ENCODE results near the gene MYO1D. TPM values are rescaled to one million over a fixed set of nuclear protein-coding genes. Genes with fewer than 3 reads are reported as not detected.

The MYO1D gene
- total RNA-seq, 1 experiment from 2014 or later, result 57.2 TPM

DNA sequence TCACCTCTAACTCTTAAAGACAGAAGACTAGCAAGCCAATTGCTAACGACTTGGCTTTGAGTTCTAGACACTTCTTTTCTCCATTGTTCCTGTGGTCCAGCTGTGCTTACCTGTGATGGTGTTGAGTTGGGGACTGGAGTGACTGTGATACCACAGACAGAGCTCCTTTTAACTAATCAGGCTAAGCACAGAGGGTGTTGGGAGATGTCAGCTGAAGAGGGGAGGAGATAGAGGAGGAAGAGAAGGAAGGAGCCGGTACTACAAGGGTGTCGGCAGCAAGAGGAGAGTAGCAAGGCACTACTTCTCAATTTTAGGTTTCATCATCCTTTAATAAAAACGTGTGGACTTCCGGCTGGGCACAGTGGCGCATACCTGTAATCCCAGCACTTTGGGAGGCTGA is 5.1 kb upstream of the MYO1D start:
- Mint-ChIP-seq H3K4me1 (ENCODE audit: low read depth, unreplicated experiment) (no peaks in the 10 kb centered on the region), H3K27me3 (ENCODE audit: unreplicated experiment) (no peaks in the 10 kb centered on the region), H3K36me3 (ENCODE audit: insufficient read depth, unreplicated experiment) (peaks cover 6% of the 10 kb centered on the region), H3K9me3 (ENCODE audit: low read depth, unreplicated experiment) (no peaks in the 10 kb centered on the region), H3K4me3 (ENCODE audit: low read depth, unreplicated experiment) (no peak overlapping the region), H3K27ac (ENCODE audit: unreplicated experiment) (no peak overlapping the region)
- no TSS peak for BruUV-seq (replicated peaks)
- intact Hi-C loops (cut with micrococcal nuclease; ENCODE audit: unreplicated experiment), result no loop called here
- TF ChIP-seq, protein P1, sequence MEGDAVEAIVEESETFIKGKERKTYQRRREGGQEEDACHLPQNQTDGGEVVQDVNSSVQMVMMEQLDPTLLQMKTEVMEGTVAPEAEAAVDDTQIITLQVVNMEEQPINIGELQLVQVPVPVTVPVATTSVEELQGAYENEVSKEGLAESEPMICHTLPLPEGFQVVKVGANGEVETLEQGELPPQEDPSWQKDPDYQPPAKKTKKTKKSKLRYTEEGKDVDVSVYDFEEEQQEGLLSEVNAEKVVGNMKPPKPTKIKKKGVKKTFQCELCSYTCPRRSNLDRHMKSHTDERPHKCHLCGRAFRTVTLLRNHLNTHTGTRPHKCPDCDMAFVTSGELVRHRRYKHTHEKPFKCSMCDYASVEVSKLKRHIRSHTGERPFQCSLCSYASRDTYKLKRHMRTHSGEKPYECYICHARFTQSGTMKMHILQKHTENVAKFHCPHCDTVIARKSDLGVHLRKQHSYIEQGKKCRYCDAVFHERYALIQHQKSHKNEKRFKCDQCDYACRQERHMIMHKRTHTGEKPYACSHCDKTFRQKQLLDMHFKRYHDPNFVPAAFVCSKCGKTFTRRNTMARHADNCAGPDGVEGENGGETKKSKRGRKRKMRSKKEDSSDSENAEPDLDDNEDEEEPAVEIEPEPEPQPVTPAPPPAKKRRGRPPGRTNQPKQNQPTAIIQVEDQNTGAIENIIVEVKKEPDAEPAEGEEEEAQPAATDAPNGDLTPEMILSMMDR (IDR thresholded peaks at IDR 0.05; ENCODE audit: unreplicated experiment), result no peak
- DNase-seq, result no peak
- CTCF ChIA-PET, result no interaction called here

DNA sequence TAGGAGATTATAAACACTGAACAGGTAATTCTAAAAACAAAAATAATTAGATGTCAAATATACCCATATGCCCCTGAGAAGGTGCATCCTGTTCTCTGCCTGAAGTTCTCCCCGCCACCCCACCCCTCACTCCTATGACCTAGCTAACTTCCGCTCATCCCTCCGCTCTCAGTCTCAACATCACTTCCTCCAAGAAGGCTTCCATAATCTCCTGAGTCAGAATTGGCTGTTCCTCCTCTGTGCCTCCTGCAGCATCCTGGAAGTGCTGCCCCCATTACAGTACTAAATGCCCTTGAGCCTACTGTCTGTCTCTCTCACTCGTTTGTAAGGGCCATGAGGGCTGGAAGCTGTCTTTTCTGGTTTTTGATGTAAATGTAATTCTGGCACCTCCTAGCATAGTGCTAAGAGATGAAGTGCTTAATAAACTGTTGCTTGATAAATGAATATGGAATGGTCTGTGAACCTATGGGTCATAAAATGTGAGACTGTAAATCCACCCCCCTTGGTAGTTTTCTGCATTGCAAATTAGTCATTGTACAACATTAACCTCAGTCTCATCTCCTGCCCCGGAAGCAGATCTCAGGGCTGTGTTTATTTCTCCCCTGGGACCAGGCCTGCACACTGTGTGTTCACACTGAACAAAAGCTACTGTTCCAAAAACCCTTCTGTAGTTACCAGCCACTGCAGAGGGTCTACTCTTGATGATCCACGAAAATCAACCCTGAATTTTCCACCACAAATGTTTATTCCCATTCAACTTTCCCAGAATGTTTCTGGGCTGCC is 3.9 kb upstream of the MYO1D start:
- no peak overlapping the region for H3K4me3 Mint-ChIP-seq (ENCODE audit: low read depth, unreplicated experiment)
- no peak overlapping the region for H3K27ac Mint-ChIP-seq (ENCODE audit: unreplicated experiment)

DNA sequence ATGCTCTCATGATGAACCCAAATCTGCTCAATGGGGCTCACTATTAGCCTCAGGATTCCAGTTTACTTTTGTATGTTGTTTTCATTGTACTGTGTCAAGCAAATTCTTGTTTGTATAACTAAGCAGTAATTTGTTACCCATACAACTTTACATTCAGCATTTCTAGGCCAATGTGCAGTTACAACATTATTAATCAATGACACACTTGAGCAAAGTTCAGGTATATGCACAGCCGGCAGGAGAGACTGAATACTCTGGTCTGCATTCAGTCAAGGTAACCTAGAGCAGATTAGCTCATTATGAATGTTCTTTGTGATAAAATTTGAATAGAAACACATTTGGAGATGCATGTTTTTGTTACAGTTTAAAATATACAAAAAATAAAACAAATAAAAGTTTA is 2.2 kb upstream of the MYO1D start:
- H3K36me3 Mint-ChIP-seq (ENCODE audit: insufficient read depth, unreplicated experiment), result peaks cover 18% of the 10 kb centered on the region
- BruUV-seq (replicated peaks), result no TSS peak
- no peak overlapping the region for H3K4me3 Mint-ChIP-seq (ENCODE audit: low read depth, unreplicated experiment)
- CTCF ChIA-PET, result interaction anchor here (3.9 kb wide), 1 partner anchor 97 kb away, joined by 67 read pairs; no protein-coding TSS in a partner anchor
- H3K27me3 Mint-ChIP-seq (ENCODE audit: unreplicated experiment), result no peaks in the 10 kb centered on the region
- DNase-seq, result no peak
- TF ChIP-seq, protein P1 (IDR thresholded peaks at IDR 0.05; ENCODE audit: unreplicated experiment), result no peak
- intact Hi-C loops (cut with micrococcal nuclease; ENCODE audit: unreplicated experiment), result no loop called here
- no peaks in the 10 kb centered on the region for H3K9me3 Mint-ChIP-seq (ENCODE audit: low read depth, unreplicated experiment)
- peaks cover 5% of the 10 kb centered on the region for H3K4me1 Mint-ChIP-seq (ENCODE audit: low read depth, unreplicated experiment)
- H3K27ac Mint-ChIP-seq (ENCODE audit: unreplicated experiment), result no peak overlapping the region

More for the DNA sequence above, 3.9 kb upstream of the MYO1D start:
- H3K9me3 Mint-ChIP-seq (ENCODE audit: low read depth, unreplicated experiment), result no peaks in the 10 kb centered on the region
- TF ChIP-seq, protein P1 (IDR thresholded peaks at IDR 0.05; ENCODE audit: unreplicated experiment), result no peak
- no peaks in the 10 kb centered on the region for H3K4me1 Mint-ChIP-seq (ENCODE audit: low read depth, unreplicated experiment)
- intact Hi-C loops (cut with micrococcal nuclease; ENCODE audit: unreplicated experiment), result no loop called here
- DNase-seq, result no peak
- H3K27me3 Mint-ChIP-seq (ENCODE audit: unreplicated experiment), result no peaks in the 10 kb centered on the region
- peaks cover 16% of the 10 kb centered on the region for H3K36me3 Mint-ChIP-seq (ENCODE audit: insufficient read depth, unreplicated experiment)
- CTCF ChIA-PET, result no interaction called here
- BruUV-seq (replicated peaks), result no TSS peak

DNA sequence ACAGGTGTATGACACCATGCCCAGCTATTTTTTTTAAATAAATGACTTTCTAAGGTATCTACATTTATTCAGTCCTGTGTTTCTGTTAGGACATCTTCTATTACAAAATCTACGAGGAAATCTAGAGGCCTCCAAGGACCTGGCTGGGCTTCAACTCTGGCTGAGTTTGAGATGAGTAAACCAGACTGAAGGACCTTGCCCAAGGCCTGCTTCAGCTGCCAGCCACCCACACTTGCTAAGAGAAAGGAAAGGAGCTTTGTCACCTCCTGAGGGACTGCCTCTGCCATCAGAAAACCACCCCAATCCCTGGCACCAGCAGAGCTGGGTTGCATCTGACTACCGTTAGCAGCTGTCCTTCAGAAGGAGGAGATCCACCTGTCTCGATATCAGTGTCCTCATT is 1.3 kb upstream of the MYO1D start:
- Mint-ChIP-seq H3K27me3 (ENCODE audit: unreplicated experiment) (no peaks in the 10 kb centered on the region), H3K4me3 (ENCODE audit: low read depth, unreplicated experiment) (no peak overlapping the region), H3K4me1 (ENCODE audit: low read depth, unreplicated experiment) (peaks cover 14% of the 10 kb centered on the region), H3K27ac (ENCODE audit: unreplicated experiment) (no peak overlapping the region), H3K9me3 (ENCODE audit: low read depth, unreplicated experiment) (no peaks in the 10 kb centered on the region), H3K36me3 (ENCODE audit: insufficient read depth, unreplicated experiment) (peaks cover 18% of the 10 kb centered on the region)
- DNase-seq, result no peak
- CTCF ChIA-PET, result interaction anchor here (1.1 to 3.9 kb wide), 5 partner anchors 32 to 96 kb away, joined by 3 to 67 read pairs (median 9); no protein-coding TSS in a partner anchor
- BruUV-seq (replicated peaks), result no TSS peak
- TF ChIP-seq, protein P1 (IDR thresholded peaks at IDR 0.05; ENCODE audit: unreplicated experiment), result no peak
- intact Hi-C loops (cut with micrococcal nuclease; ENCODE audit: unreplicated experiment), result no loop called here
